ENCODE data around the gene SASH1.
A peak's percentile ranks its signal among the peaks of the same experiment; 100 is the strongest.

SASH1 gene

GRCh38 chr6:148322704-148323103 lies 19.9 kb upstream of the SASH1 start (continued):
- TF ChIP-seq ZNF701 (tag by site-specific recombination; IDR thresholded peaks at IDR 0.05) (no peak), ZBTB48 (tag by site-specific recombination; IDR thresholded peaks at IDR 0.05) (peak; percentile 3; the same call in 1 of the 2 replicates), ZNF366 (tag by site-specific recombination; conservative IDR thresholded peaks at IDR 0.05) (peak; percentile 83), PRDM2 (tag by site-specific recombination; IDR thresholded peaks at IDR 0.05; ENCODE audit: borderline replicate concordance) (no peak), ZFP69B (tag by site-specific recombination; IDR thresholded peaks at IDR 0.05) (no peak), ZNF341 (tag by site-specific recombination; IDR thresholded peaks at IDR 0.05; ENCODE audit: low read depth) (no peak), ZNF629 (tag by site-specific recombination; IDR thresholded peaks at IDR 0.05) (no peak), ZNF112 (tag by site-specific recombination; IDR thresholded peaks at IDR 0.05) (no peak), ZNF148 (tag by site-specific recombination; IDR thresholded peaks at IDR 0.05; ENCODE audit: borderline replicate concordance) (no peak)

- H3K4me3 ChIP-seq (ENCODE audit: low read depth, low read length), result no peak overlapping the region
- H3K27ac ChIP-seq (ENCODE audit: extremely low read depth, low read depth, low read length), result no peak overlapping the region
- no peaks in the 10 kb centered on the region for H3K36me3 ChIP-seq (ENCODE audit: control insufficient read depth in 2 of 2, insufficient read depth in 1 of 2, low read length in 2 of 2)
- H3K9me3 ChIP-seq (ENCODE audit: control insufficient read depth, insufficient read depth, low read depth, low read length), result no peaks in the 10 kb centered on the region
- ChIA-PET CTCF (no interaction called here), POLR2A (no interaction called here)
- TF ChIP-seq ZNF433 (tag by site-specific recombination; IDR thresholded peaks at IDR 0.05; ENCODE audit: low read depth), result no peak
- H3K4me1 ChIP-seq (ENCODE audit: control insufficient read depth, insufficient read depth, low read length), result no peaks in the 10 kb centered on the region
Observed at GRCh38 chr6:148323344-148323743, 19.3 kb upstream of the SASH1 start.

- no peak overlapping the region for H3K27ac ChIP-seq (ENCODE audit: extremely low read depth, low read depth, low read length)
- ChIA-PET POLR2A (no interaction called here), CTCF (no interaction called here)
- no peaks in the 10 kb centered on the region for H3K4me1 ChIP-seq (ENCODE audit: control insufficient read depth, insufficient read depth, low read length)
- no peaks in the 10 kb centered on the region for H3K9me3 ChIP-seq (ENCODE audit: control insufficient read depth, insufficient read depth, low read depth, low read length)
- no peak overlapping the region for H3K4me3 ChIP-seq (ENCODE audit: low read depth, low read length)
- no peaks in the 10 kb centered on the region for H3K36me3 ChIP-seq (ENCODE audit: control insufficient read depth in 2 of 2, insufficient read depth in 1 of 2, low read length in 2 of 2)
- no peak for TF ChIP-seq ZNF121 (tag by site-specific recombination; IDR thresholded peaks at IDR 0.05)
- TF ChIP-seq ZBTB6 (tag by site-specific recombination; IDR thresholded peaks at IDR 0.05), result no peak
- TF ChIP-seq ZNF24 (tag by site-specific recombination; IDR thresholded peaks at IDR 0.05), result no peak
- TF ChIP-seq ZFHX2 (tag by site-specific recombination; conservative IDR thresholded peaks at IDR 0.05), result no peak
- TF ChIP-seq ZNF837 (tag by site-specific recombination; IDR thresholded peaks at IDR 0.05), result no peak
- TF ChIP-seq PATZ1 (tag by site-specific recombination; IDR thresholded peaks at IDR 0.05), result no peak
- TF ChIP-seq GLI4 (tag by site-specific recombination; IDR thresholded peaks at IDR 0.05), result no peak
- no peak for TF ChIP-seq ZNF174 (tag by site-specific recombination; IDR thresholded peaks at IDR 0.05)
- no peak for TF ChIP-seq ZNF501 (tag by site-specific recombination; IDR thresholded peaks at IDR 0.05)
- TF ChIP-seq ZNF239 (tag by site-specific recombination; IDR thresholded peaks at IDR 0.05), result no peak
Observed at GRCh38 chr6:148324297-148324985, 18.2 kb upstream of the SASH1 start.

Measured in HEK293 (cell line).